Small intestine (tissue), 7 donors: ENCODE measurements around the gene SMIM5. TPM values are rescaled to one million over a fixed set of nuclear protein-coding genes. Genes with fewer than 3 reads are reported as not detected.
A peak's percentile ranks its signal among the peaks of the same experiment; 100 is the strongest.

Source experiments
- DNase-seq, 2 donors: peaks; one replicate each; pipeline versions ENCODE4 v3.0.0 to v3.0.0-alpha.2; 2013
- FAIRE-seq: peaks from 2 replicates; lab custom pipeline; 2012; peaks lifted over from hg19 to GRCh38; lab: Jason Lieb, UNC
- H3K27ac ChIP-seq, 3 donors: one replicate each; pipeline ENCODE4 v1.5.1; 2013; ENCODE audit warnings: low read length in 2 of 3, mild to moderate bottlenecking in 2 of 3, control low read depth in 1 of 3, inconsistent platforms in 1 of 3, low read depth in 1 of 3, moderate library complexity in 1 of 3
- H3K27me3 ChIP-seq, 3 donors: one replicate each; pipeline ENCODE4 v1.6.1; 2013; ENCODE audit warnings: low read length in 3 of 3, inconsistent platforms in 1 of 3; ENCODE audit not compliant: control insufficient read depth in 3 of 3, insufficient read depth in 3 of 3
- H3K36me3 ChIP-seq, 3 donors: one replicate each; pipeline ENCODE4 v1.6.1; 2013; ENCODE audit warnings: low read length in 3 of 3, inconsistent platforms in 1 of 3, low read depth in 1 of 3, mild to moderate bottlenecking in 1 of 3, moderate library complexity in 1 of 3; ENCODE audit not compliant: control insufficient read depth in 3 of 3, insufficient read depth in 2 of 3
- H3K4me1 ChIP-seq, 3 donors: one replicate each; pipeline ENCODE4 v1.6.1; 2013; ENCODE audit warnings: low read length in 2 of 3, inconsistent platforms in 1 of 3, low read depth in 1 of 3, mild to moderate bottlenecking in 1 of 3, moderate library complexity in 1 of 3; ENCODE audit not compliant: control insufficient read depth in 3 of 3, insufficient read depth in 2 of 3
- H3K4me3 ChIP-seq, 3 donors: one replicate each; pipeline ENCODE4 v1.5.1; 2013; ENCODE audit warnings: low read length in 3 of 3, control low read depth in 1 of 3, inconsistent platforms in 1 of 3, low read depth in 1 of 3, mild to moderate bottlenecking in 1 of 3, moderate library complexity in 1 of 3
- H3K9me3 ChIP-seq, 2 donors: one replicate each; pipeline ENCODE4 v1.6.1; 2013; ENCODE audit warnings: low read depth in 1 of 2, low read length in 1 of 2; ENCODE audit not compliant: control insufficient read depth in 2 of 2, insufficient read depth in 1 of 2
- WGBS, 3 donors: extraction: QIAGEN DNeasy Blood & Tissue Kit; methylation state at CpG; one replicate each; pipeline ENCODE4 v1.1.7; 2013; 5-methylcytosine and 5-hydroxymethylcytosine counted together
- polyA plus RNA-seq, 4 donors: library from polyadenylated mRNA; stranded (reverse) in 3 of 4; unstranded in 1 of 4; fragments of 200-250 nt in 3 of 4; fragments of 120-200 nt in 1 of 4; gene quantifications; one replicate each; pipeline versions ENCODE4 v1.2.1 to v1.2.3, GENCODE V29; 2013
- donor health status: healthy with polysubstance abuse.
- donor health status: control.
- donor health status: control.
- donor health status: Bipolar disorder and iron deficiency.
- donor health status: healthy.

The SMIM5 gene
- polyA plus RNA-seq, 4 donors, result 10.4 to 114 (median 52.9) TPM

DNA sequence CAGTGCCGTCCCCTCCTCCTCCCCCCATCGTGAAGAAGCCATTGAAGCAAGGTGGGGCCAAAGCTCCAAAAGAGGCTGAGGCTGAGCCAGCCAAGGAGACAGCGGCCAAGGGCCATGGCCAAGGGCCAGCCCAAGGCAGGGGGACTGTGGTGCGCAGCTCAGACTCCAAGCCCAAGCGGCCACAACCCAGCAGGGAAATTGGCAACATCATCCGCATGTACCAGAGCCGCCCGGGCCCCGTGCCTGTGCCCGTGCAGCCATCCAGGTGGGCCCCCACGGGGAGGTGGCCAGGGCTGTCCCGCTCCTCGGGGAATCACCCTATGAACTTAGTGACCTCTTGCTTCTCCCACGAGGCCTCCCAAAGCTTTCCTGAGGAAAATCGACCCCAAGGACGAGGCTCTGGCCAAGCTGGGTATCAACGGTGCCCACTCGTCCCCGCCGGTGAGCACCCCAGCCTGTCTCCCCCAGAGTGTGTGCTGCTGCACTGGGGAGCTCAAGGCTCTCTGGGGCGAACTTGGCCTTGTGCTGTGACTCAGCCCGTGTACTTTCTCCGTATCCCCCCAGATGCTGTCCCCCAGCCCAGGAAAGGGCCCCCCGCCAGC, 16.6 kb upstream of the SMIM5 start:
- no peak for FAIRE-seq
- 49 to 76% (median 62%) methylated on average over 18 to 24 of the region's 24 CpGs for WGBS, 3 donors
- peaks cover 16 to 100% (median 26%) of the 10 kb centered on the region in 3 donors for H3K36me3 ChIP-seq
- DNase-seq, result peak in 1 of 2 donors; percentile 33
- H3K4me1 ChIP-seq, result peaks cover 0 to 77% (median 5%) of the 10 kb centered on the region in 3 donors
- peak overlapping the region; percentile 88 to 100 (median 99) for H3K27ac ChIP-seq
- H3K4me3 ChIP-seq, result peak overlapping the region in 1 of 3 donors; percentile 16
- H3K9me3 ChIP-seq, result peaks cover 0 to 3% of the 10 kb centered on the region in 2 donors
- H3K27me3 ChIP-seq, result no peaks in the 10 kb centered on the region

DNA sequence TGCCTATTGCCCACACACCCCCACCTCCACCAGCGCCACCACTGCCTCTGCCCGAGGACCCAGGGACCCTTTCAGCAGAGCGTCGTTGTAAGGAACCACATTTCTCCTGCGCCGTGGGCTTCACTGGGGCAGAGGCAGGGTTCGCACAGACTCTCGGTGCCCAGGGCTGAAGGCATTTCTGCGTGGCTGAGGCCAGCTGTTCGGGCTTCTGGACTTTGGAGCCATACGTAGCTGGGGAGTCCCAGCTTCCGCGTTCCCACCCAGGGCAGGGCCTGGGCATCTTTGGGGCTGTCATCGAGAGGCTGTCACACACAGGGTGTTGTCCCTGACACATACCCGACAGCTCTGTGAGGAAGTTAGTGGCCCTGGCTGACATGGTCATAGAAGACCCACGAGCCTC, 16.0 kb upstream of the SMIM5 start:
- H3K27me3 ChIP-seq, result no peaks in the 10 kb centered on the region
- WGBS, 3 donors, result 26 to 66% (median 43%) methylated on average over 16 of the region's 16 CpGs
- FAIRE-seq (no peak), DNase-seq (peak; percentile 96 to 99)
- peaks cover 0 to 3% of the 10 kb centered on the region in 2 donors for H3K9me3 ChIP-seq
- H3K36me3 ChIP-seq, result peaks cover 16 to 100% (median 24%) of the 10 kb centered on the region in 3 donors
- peaks cover 0 to 71% (median 5%) of the 10 kb centered on the region in 3 donors for H3K4me1 ChIP-seq
- peak overlapping the region; percentile 88 to 100 (median 99) for H3K27ac ChIP-seq
- peak overlapping the region in 1 of 3 donors; percentile 16 for H3K4me3 ChIP-seq

- H3K9me3 ChIP-seq, result peaks cover 0 to 3% of the 10 kb centered on the region in 2 donors
- DNase-seq (no peak), FAIRE-seq (no peak)
- peak overlapping the region; percentile 88 to 99 (median 90) for H3K27ac ChIP-seq
- H3K36me3 ChIP-seq, result peaks cover 14 to 100% (median 24%) of the 10 kb centered on the region in 3 donors
- no peaks in the 10 kb centered on the region for H3K27me3 ChIP-seq
- WGBS, 3 donors, result 68 to 78% (median 71%) methylated on average over 11 of the region's 11 CpGs
- H3K4me3 ChIP-seq, result peak overlapping the region in 1 of 3 donors; percentile 6
- peaks cover 0 to 67% (median 5%) of the 10 kb centered on the region in 3 donors for H3K4me1 ChIP-seq
Measured at GRCh38 chr17:75617675-75618074, 15.6 kb upstream of the SMIM5 start.

DNA sequence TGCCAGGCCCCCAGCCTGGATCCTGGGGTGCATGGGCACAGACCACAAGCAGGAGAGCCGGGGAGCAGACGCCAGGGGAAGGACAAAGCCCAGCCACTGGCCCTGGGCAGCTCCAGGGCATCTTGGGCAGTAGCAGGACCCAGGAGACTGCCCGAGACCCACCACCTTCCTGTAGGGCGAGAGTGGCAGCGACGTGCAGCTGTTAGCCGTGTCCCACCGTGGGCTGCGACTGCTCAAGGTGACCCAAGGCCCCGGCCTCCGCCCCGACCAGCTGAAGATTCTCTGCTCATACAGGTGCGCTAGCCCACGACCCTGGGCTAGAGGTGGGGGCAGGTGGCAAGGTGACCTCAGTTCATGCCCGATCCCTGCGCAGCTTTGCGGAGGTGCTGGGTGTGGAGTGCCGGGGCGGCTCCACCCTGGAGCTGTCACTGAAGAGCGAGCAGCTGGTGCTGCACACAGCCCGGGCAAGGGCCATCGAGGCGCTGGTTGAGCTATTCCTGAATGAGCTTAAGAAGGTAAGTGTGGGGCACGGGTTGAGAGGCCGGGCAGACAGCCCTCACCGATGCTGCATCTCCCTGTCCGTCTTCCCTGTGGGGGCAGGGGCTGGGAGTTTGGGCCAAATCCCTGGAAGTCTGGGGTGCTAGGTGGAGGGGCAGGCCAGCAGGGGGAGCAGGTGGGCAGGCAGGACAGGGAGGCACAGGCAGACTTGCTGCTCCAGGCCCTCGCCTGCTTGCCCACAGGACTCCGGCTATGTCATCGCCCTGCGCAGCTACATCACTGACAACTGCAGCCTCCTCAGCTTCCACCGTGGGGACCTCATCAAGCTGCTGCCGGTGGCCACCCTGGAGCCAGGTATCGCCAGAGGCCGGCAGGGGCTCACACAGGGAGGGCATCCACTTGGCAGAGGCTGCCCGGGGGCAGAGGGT, 13.5 kb upstream of the SMIM5 start:
- Histone ChIP-seq H3K27me3 (no peaks in the 10 kb centered on the region), H3K27ac (peak overlapping the region in 2 of 3 donors; percentile 16 to 47), H3K36me3 (peaks cover 10 to 100% (median 19%) of the 10 kb centered on the region in 3 donors), H3K4me3 (no peak overlapping the region), H3K4me1 (peaks cover 0 to 48% (median 5%) of the 10 kb centered on the region in 3 donors), H3K9me3 (peaks cover 0 to 3% of the 10 kb centered on the region in 2 donors)
- FAIRE-seq (no peak), DNase-seq (no peak)
- 86 to 89% (median 86%) methylated on average over 33 to 36 of the region's 36 CpGs for WGBS, 3 donors

- H3K4me3 ChIP-seq, result no peak overlapping the region
- H3K4me1 ChIP-seq, result peaks cover 0 to 34% (median 5%) of the 10 kb centered on the region in 3 donors
- no peak overlapping the region for H3K27ac ChIP-seq
- FAIRE-seq, result no peak
- WGBS, 3 donors, result 87 to 89% (median 87%) methylated on average over 3 to 4 of the region's 4 CpGs
- H3K9me3 ChIP-seq, result peaks cover 0 to under 1% of the 10 kb centered on the region in 2 donors
- DNase-seq, result no peak
- H3K27me3 ChIP-seq, result no peaks in the 10 kb centered on the region
- H3K36me3 ChIP-seq, result peaks cover 23 to 100% (median 34%) of the 10 kb centered on the region in 3 donors
Measured at GRCh38 chr17:75621489-75621888, 11.7 kb upstream of the SMIM5 start.

- Histone ChIP-seq H3K27me3 (no peaks in the 10 kb centered on the region), H3K27ac (peak overlapping the region in 1 of 3 donors; percentile 0), H3K4me3 (no peak overlapping the region), H3K9me3 (no peaks in the 10 kb centered on the region), H3K36me3 (peaks cover 25 to 100% (median 39%) of the 10 kb centered on the region in 3 donors), H3K4me1 (peaks cover 0 to 28% (median 5%) of the 10 kb centered on the region in 3 donors)
- FAIRE-seq, result no peak
- WGBS, 3 donors, result 88 to 93% (median 92%) methylated on average over 8 of the region's 8 CpGs
- DNase-seq, result no peak
Measured at GRCh38 chr17:75622076-75622475, 11.2 kb upstream of the SMIM5 start.

GRCh38 chr17:75622771-75623273, 10.4 kb upstream of the SMIM5 start:
- 85 to 88% (median 87%) methylated on average over 15 of the region's 15 CpGs for WGBS, 3 donors
- no peak for DNase-seq
- FAIRE-seq, result no peak
- Histone ChIP-seq H3K4me1 (peaks cover 0 to 21% (median 1%) of the 10 kb centered on the region in 3 donors), H3K9me3 (no peaks in the 10 kb centered on the region), H3K36me3 (peaks cover 27 to 99% (median 40%) of the 10 kb centered on the region in 3 donors), H3K27ac (no peak overlapping the region), H3K27me3 (no peaks in the 10 kb centered on the region), H3K4me3 (no peak overlapping the region)

- Histone ChIP-seq H3K27me3 (no peaks in the 10 kb centered on the region), H3K36me3 (peaks cover 27 to 99% (median 38%) of the 10 kb centered on the region in 3 donors), H3K27ac (no peak overlapping the region), H3K9me3 (no peaks in the 10 kb centered on the region), H3K4me1 (peaks cover 0 to 16% (median 0%) of the 10 kb centered on the region in 3 donors), H3K4me3 (no peak overlapping the region)
- DNase-seq (no peak), FAIRE-seq (no peak)
- 90 to 94% (median 91%) methylated on average over 9 of the region's 9 CpGs for WGBS, 3 donors
Measured at GRCh38 chr17:75623386-75623785, 9.8 kb upstream of the SMIM5 start.
